Body of pancreas (tissue), 4 donors: ENCODE measurements around the gene ASS1. TPM values are rescaled to one million over a fixed set of nuclear protein-coding genes. Genes with fewer than 3 reads are reported as not detected.

Experiments
- ATAC-seq: fragments of 150-250 bp; one replicate; pipeline ENCODE4 v1.9.1; 2016
- DNase-seq, 4 donors: peaks; one replicate each; pipeline ENCODE4 v3.0.0-alpha.2; 2019
- H3K27ac ChIP-seq, 4 donors: fragments of 200-600 bp; sonication (generic); 1 replicate in 3 of 4; 2 replicates in 1 of 4; pipeline versions ENCODE4 v1.5.1 to v1.6.1; 2016 to 2019; ENCODE audit warnings: mild to moderate bottlenecking in 1 of 4, mixed read lengths in 1 of 4, moderate library complexity in 1 of 4
- H3K27me3 ChIP-seq, 2 donors: fragments of 200-600 bp; sonication (generic); one replicate each; pipeline ENCODE4 v1.6.0; 2016; ENCODE audit warnings: mild to moderate bottlenecking in 1 of 2
- H3K36me3 ChIP-seq, 2 donors: fragments of 200-600 bp; sonication (generic); replicated peaks in 1 of 2; 2 replicates each; pipeline ENCODE4 v1.5.1; 2016; ENCODE audit warnings: low read depth in 2 of 2; ENCODE audit not compliant: insufficient read depth in 1 of 2
- H3K4me1 ChIP-seq: fragments of 200-600 bp; sonication (generic); one replicate; pipeline ENCODE4 v1.6.0; 2016
- H3K4me3 ChIP-seq, 2 donors: fragments of 200-600 bp; sonication (generic); 1 replicate in 1 of 2; 2 replicates in 1 of 2; pipeline ENCODE4 v1.5.1; 2016 to 2019
- H3K9me3 ChIP-seq, 3 donors: fragments of 200-600 bp; sonication (generic); 1 replicate in 2 of 3; 2 replicates in 1 of 3; pipeline ENCODE4 v1.5.1; 2016
- POLR2A ChIP-seq, 3 donors: fragments of 450-650 bp; IDR thresholded peaks; one replicate each; pipeline ENCODE4 v1.6.1; 2016; ENCODE audit warnings: antibody characterized with exemption in 3 of 3, mild to moderate bottlenecking in 2 of 3
- WGBS, 2 donors: methylation state at CpG; one replicate each; pipeline ENCODE4 v1.1.5; 2017; 5-methylcytosine and 5-hydroxymethylcytosine counted together
- intact Hi-C: fragments of 100-400 bp; cut with DNase I; formaldehyde crosslinking; loops from one replicate; pipeline ENCODE4 v1.15.1; 2023
- total RNA-seq, 2 donors: library from RNA; depleted of rRNA; stranded (reverse); fragments of >200 nt; gene quantifications; one replicate each; pipeline ENCODE4 v1.1.0, GENCODE V29; 2016
- TF ChIP-seq, protein P1 (sequence below), 7 experiments: fragments of 450-650 bp in 4 of 7; fragments of 200-600 bp in 3 of 7; sonication (generic) in 3 of 7; IDR thresholded peaks; one replicate each; pipeline ENCODE4 v1.5.1; 2016 to 2019; ENCODE audit warnings: antibody characterized with exemption in 7 of 7

The ASS1 gene
- total RNA-seq, 2 donors from 2014 or later = 31.6 to 120 TPM

DNA sequence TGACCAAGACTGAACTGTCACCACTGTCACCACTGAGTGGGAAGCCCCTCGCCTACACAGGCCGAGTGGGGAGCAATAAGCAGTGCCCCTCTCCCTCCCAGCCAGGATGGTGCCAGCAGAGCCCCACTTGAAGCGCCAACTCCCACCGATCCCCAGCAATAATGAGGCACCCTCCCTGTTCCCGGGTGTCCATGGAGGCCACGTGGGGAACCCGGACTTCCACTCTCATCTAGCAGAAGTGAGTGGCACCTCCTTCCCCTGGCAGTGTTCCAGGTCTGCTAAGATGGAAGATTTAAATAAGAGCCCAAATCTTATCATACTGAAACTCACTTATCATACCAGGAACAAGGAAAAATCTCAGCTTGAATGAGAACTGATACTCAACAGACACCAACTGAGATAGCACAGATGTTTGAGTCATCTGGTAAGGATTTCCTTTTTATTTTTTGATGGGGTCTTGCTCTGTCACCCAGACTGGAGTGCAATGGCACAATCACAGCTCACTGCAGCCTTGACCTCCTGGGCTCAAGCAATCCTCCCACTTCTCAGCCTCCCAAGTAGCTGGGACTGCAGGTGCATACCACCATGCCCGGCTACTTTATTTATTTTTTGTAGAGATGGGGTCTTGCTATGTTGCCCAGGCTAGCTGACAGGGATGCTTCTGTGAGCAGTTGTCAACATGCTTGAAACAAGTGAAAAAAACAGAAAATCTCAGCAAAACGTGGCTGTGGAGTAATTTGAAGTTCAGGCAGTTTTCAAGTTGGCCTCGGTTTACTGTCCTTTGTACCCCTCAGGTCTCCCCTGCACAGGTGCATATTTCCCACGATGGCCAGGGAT lies 29.6 kb upstream of the ASS1 start:
- Histone ChIP-seq H3K36me3 (no peaks in the 10 kb centered on the region), H3K4me1 (no peaks in the 10 kb centered on the region), H3K9me3 (no peaks in the 10 kb centered on the region), H3K27me3 (no peaks in the 10 kb centered on the region), H3K27ac (no peak overlapping the region), H3K4me3 (no peak overlapping the region)
- WGBS, 2 donors = 66 to 74% methylated on average over 11 of the region's 11 CpGs
- intact Hi-C loops = no loop called here
- no peak for DNase-seq
- no peak for ATAC-seq
- TF ChIP-seq, protein P1, sequence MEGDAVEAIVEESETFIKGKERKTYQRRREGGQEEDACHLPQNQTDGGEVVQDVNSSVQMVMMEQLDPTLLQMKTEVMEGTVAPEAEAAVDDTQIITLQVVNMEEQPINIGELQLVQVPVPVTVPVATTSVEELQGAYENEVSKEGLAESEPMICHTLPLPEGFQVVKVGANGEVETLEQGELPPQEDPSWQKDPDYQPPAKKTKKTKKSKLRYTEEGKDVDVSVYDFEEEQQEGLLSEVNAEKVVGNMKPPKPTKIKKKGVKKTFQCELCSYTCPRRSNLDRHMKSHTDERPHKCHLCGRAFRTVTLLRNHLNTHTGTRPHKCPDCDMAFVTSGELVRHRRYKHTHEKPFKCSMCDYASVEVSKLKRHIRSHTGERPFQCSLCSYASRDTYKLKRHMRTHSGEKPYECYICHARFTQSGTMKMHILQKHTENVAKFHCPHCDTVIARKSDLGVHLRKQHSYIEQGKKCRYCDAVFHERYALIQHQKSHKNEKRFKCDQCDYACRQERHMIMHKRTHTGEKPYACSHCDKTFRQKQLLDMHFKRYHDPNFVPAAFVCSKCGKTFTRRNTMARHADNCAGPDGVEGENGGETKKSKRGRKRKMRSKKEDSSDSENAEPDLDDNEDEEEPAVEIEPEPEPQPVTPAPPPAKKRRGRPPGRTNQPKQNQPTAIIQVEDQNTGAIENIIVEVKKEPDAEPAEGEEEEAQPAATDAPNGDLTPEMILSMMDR (IDR thresholded peaks at IDR 0.05) = no peak
- no peak for TF ChIP-seq POLR2A (IDR thresholded peaks at IDR 0.05)

DNA sequence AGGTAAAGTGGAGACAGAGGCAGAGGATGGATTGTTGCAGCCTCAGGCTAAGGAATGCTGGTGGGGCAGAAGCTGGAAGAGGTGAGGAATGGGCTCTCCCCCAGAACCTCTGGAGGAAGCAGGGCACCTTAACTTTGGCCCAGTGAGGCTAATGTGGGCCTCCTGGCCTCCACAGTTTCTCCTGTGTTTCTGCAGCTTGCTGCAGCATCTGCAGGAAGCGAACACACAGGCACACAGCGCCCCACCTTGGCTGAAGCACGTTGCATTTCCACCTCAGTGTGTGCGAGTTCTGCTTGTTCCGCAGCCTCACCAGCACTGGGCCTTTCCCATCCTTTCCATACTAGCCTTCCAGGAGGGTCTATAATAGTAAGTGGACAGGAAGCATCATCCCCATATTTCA lies 27.2 kb upstream of the ASS1 start:
- DNase-seq = no peak
- Histone ChIP-seq H3K27ac (no peak overlapping the region), H3K36me3 (no peaks in the 10 kb centered on the region), H3K27me3 (no peaks in the 10 kb centered on the region), H3K9me3 (no peaks in the 10 kb centered on the region), H3K4me1 (no peaks in the 10 kb centered on the region), H3K4me3 (no peak overlapping the region)
- 57 to 67% methylated on average over 5 of the region's 5 CpGs for WGBS, 2 donors
- intact Hi-C loops = no loop called here
- TF ChIP-seq, protein P1 (IDR thresholded peaks at IDR 0.05) = no peak
- no peak for TF ChIP-seq POLR2A (IDR thresholded peaks at IDR 0.05)
- no peak for ATAC-seq

DNA sequence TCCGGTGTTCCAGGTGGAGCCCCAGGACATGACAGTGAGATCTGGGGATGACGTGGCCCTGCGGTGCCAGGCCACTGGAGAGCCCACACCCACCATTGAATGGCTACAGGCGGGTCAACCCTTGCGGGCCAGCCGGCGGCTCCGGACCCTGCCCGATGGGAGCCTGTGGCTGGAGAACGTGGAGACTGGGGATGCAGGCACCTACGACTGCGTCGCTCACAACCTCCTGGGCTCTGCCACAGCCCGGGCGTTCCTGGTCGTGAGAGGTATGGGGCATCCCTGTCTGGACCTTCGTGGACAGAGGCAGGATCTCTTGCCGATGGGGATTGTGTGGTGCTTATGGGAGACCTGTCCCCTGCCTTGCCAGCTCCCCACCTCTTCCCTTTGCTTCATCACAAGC lies 26.0 kb upstream of the ASS1 start:
- WGBS, 2 donors = 82 to 88% methylated on average over 12 to 18 of the region's 18 CpGs

DNA sequence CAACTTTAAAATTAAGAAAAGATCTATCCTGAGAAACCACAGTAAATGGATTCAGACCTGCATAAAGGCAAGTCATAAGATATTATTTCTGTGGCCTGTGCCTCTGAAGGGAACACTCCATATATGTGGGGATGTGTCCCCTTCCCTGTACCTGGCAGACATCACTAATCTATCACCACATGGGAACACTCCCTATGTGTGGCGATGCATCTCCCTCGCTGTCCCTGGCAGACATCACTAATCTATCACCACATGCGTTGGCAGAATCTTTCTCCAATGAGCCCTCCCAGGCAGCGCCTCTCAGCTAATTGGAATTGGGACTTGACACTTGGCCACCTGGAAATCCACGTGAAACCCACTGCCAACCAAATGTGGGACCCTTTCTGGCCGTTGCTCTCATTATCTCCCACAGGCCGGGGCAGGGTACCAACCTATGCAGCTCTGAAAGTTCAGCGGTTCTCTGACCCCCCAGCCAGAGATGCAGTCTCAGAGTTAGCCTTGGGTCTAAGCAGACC lies 25.2 kb upstream of the ASS1 start:
- Histone ChIP-seq H3K4me3 (no peak overlapping the region), H3K36me3 (no peaks in the 10 kb centered on the region), H3K27me3 (no peaks in the 10 kb centered on the region), H3K27ac (no peak overlapping the region), H3K9me3 (no peaks in the 10 kb centered on the region), H3K4me1 (no peaks in the 10 kb centered on the region)
- TF ChIP-seq POLR2A (IDR thresholded peaks at IDR 0.05) = no peak
- TF ChIP-seq, protein P1 (IDR thresholded peaks at IDR 0.05) = no peak
- WGBS, 2 donors = 81 to 85% methylated on average over 8 of the region's 8 CpGs
- ATAC-seq (no peak), DNase-seq (no peak)
- intact Hi-C loops = no loop called here

More for the DNA sequence above, 26.0 kb upstream of the ASS1 start:
- Histone ChIP-seq H3K9me3 (no peaks in the 10 kb centered on the region), H3K36me3 (no peaks in the 10 kb centered on the region), H3K4me1 (no peaks in the 10 kb centered on the region), H3K4me3 (no peak overlapping the region), H3K27ac (no peak overlapping the region), H3K27me3 (no peaks in the 10 kb centered on the region)
- intact Hi-C loops = no loop called here
- DNase-seq (no peak), ATAC-seq (no peak)
- TF ChIP-seq POLR2A (IDR thresholded peaks at IDR 0.05) = no peak
- TF ChIP-seq, protein P1 (IDR thresholded peaks at IDR 0.05) = no peak
